Ammon's horn (tissue), 1 donor: ENCODE data around the gene EDN3.
"Not testable (repeated sequence)": the region's sequence is repeated elsewhere in the genome, so short reads cannot be mapped to it uniquely, and the experiment has no call there.

ENCODE experiments used
- DNase-seq: peaks from one replicate; pipeline ENCODE4 v3.0.0-alpha.2; 2016; ENCODE audit warnings: low spot score

EDN3 gene

GRCh38 chr20:59336540-59336939 is 36.1 kb downstream of the EDN3 start:
- DNase-seq = no peak

- not testable (repeated sequence) for DNase-seq
Observed at GRCh38 chr20:59338444-59338843, 38.0 kb downstream of the EDN3 start.

GRCh38 chr20:59340201-59340885 is 39.9 kb downstream of the EDN3 start:
- no peak for DNase-seq

GRCh38 chr20:59341285-59342022 is 41.0 kb downstream of the EDN3 start:
- DNase-seq = not testable (repeated sequence)

- DNase-seq = no peak
Observed at GRCh38 chr20:59342023-59342957, 41.9 kb downstream of the EDN3 start.

GRCh38 chr20:59346061-59346460 is 45.6 kb downstream of the EDN3 start:
- DNase-seq = no peak

GRCh38 chr20:59349277-59349676 is 48.9 kb downstream of the EDN3 start:
- DNase-seq = no peak

- DNase-seq = no peak
Observed at GRCh38 chr20:59350330-59351156, 50.1 kb downstream of the EDN3 start.

GRCh38 chr20:59351157-59352040 is 51.0 kb downstream of the EDN3 start:
- no peak for DNase-seq

GRCh38 chr20:59352541-59352940 is 52.1 kb downstream of the EDN3 start:
- no peak for DNase-seq

GRCh38 chr20:59352990-59353389 is 52.6 kb downstream of the EDN3 start:
- DNase-seq = no peak

GRCh38 chr20:59354460-59354859 is 54.0 kb downstream of the EDN3 start:
- DNase-seq = no peak

- DNase-seq = no peak
Observed at GRCh38 chr20:59355242-59355641, 54.8 kb downstream of the EDN3 start.

GRCh38 chr20:59356662-59357165 is 56.3 kb downstream of the EDN3 start:
- no peak for DNase-seq

GRCh38 chr20:59358793-59359192 is 58.4 kb downstream of the EDN3 start:
- DNase-seq = not testable (repeated sequence)

GRCh38 chr20:59359906-59360725 is 59.7 kb downstream of the EDN3 start:
- DNase-seq = no peak

- DNase-seq = no peak
Observed at GRCh38 chr20:59360934-59361333, 60.5 kb downstream of the EDN3 start.

GRCh38 chr20:59361411-59361810 is 61.0 kb downstream of the EDN3 start:
- DNase-seq = no peak

- no peak for DNase-seq
Observed at GRCh38 chr20:59363101-59363500, 62.7 kb downstream of the EDN3 start.
